HepG2 (cell line): ENCODE measurements around the gene UGT1A3. TPM values are rescaled to one million over a fixed set of nuclear protein-coding genes. Genes with fewer than 3 reads are reported as not detected.

ENCODE experiments used
- ATAC-seq: fragments of 200-7000 bp; cut with Tn5 transposase; 3 replicates; pipeline ENCODE4 v1.9.1; 2020; ENCODE audit warnings: mild to moderate bottlenecking, moderate library complexity
- BruUV-seq: library from RNA; stranded (reverse); fragments of 400-500 nt; replicated peaks from 2 replicates; lab custom pipeline; 2021; lab: Mats Ljungman, UMichigan
- CTCF ChIA-PET: fragments of 300-600 bp; formaldehyde crosslinking; extraction: SDS; loops from one replicate; lab custom pipeline; 2021; ENCODE audit warnings: low total read pairs, inconsistent platforms, low intra/inter-chr PET ratio; lab: Yijun Ruan, JAX
- POLR2A ChIA-PET: fragments of 350-600 bp; sonication (Branson Sonifier 250); formaldehyde crosslinking; loops from one replicate; lab custom pipeline; 2020; ENCODE audit warnings: antibody characterized with exemption, inconsistent platforms; lab: Yijun Ruan, JAX
- DNase-seq: peaks from one replicate; pipeline ENCODE4 v3.0.0-alpha.2; 2015; ENCODE audit warnings: low spot score
- FAIRE-seq: peaks from 3 replicates; lab custom pipeline; 2011; peaks lifted over from hg19 to GRCh38; lab: Jason Lieb, UNC
- H2AFZ ChIP-seq: one replicate; pipeline ENCODE4 v1.6.1; 2011; ENCODE audit warnings: low read length, inconsistent platforms
- H3K27ac ChIP-seq: fragments of 300-600 bp; 3 replicates; pipeline ENCODE4 v1.8.0; 2011; ENCODE audit warnings: mixed run types, mild to moderate bottlenecking, mixed read lengths, low read length, inconsistent platforms; ENCODE audit not compliant: insufficient read depth; ENCODE audit errors: extremely low read length
- H3K27me3 ChIP-seq, 2 experiments: fragments of 200-600 bp in 1 of 2; 2 replicates in 1 of 2; 3 replicates in 1 of 2; pipeline versions ENCODE4 v1.6.0 to v1.8.0; 2011; ENCODE audit warnings: low read length in 2 of 2, mild to moderate bottlenecking in 2 of 2, moderate library complexity in 2 of 2, inconsistent platforms in 1 of 2; ENCODE audit not compliant: insufficient read depth in 2 of 2, control insufficient read depth in 1 of 2
- H3K36me3 ChIP-seq, 2 experiments: fragments of 200-600 bp in 1 of 2; replicated peaks in 1 of 2; 2 replicates in 1 of 2; 3 replicates in 1 of 2; pipeline versions ENCODE4 v1.5.1 to v1.8.0; 2011; ENCODE audit warnings: low read length in 2 of 2, inconsistent platforms in 1 of 2; ENCODE audit not compliant: insufficient read depth in 2 of 2, control insufficient read depth in 1 of 2
- H3K4me1 ChIP-seq: 2 replicates; pipeline ENCODE4 v1.5.1; 2012; ENCODE audit warnings: low read length, inconsistent platforms; ENCODE audit not compliant: insufficient read depth
- H3K4me2 ChIP-seq: 2 replicates; pipeline ENCODE4 v1.6.0; 2011; ENCODE audit warnings: low read depth, low read length, inconsistent platforms
- H3K4me3 ChIP-seq, 3 experiments: fragments of 200-600 bp in 1 of 3; sonication (generic), shearing (Covaris generic) in 1 of 3; replicated peaks in 1 of 3; 2 replicates each; pipeline ENCODE4 v1.5.1; 2011 to 2016; ENCODE audit warnings: low read length in 3 of 3, inconsistent platforms in 2 of 3, low read depth in 2 of 3, mild to moderate bottlenecking in 2 of 3, control low read depth in 1 of 3, mixed read lengths in 1 of 3; ENCODE audit not compliant: insufficient read depth in 1 of 3
- H3K79me2 ChIP-seq: one replicate; pipeline ENCODE4 v1.6.1; 2011; ENCODE audit warnings: low read length, inconsistent platforms; ENCODE audit not compliant: insufficient read depth
- H3K9ac ChIP-seq: 2 replicates; pipeline ENCODE4 v1.6.0; 2011; ENCODE audit warnings: mild to moderate bottlenecking, low read depth, low read length, inconsistent platforms; ENCODE audit not compliant: insufficient read depth
- H3K9me3 ChIP-seq: 2 replicates; pipeline ENCODE4 v1.5.1; 2012; ENCODE audit warnings: mild to moderate bottlenecking, low read length
- H4K20me1 ChIP-seq: 2 replicates; pipeline ENCODE4 v1.6.0; 2011; ENCODE audit warnings: inconsistent platforms, mild to moderate bottlenecking, low read length, moderate library complexity; ENCODE audit not compliant: insufficient read depth
- CC2D1A ChIP-seq: sonication (generic); formaldehyde crosslinking; IDR thresholded peaks from 2 replicates; pipeline ENCODE4 v1.8.1; 2023; ENCODE audit warnings: mild to moderate bottlenecking, missing genetic modification reagents
- EHMT2 ChIP-seq: fragments of 200-600 bp; sonication (generic); IDR thresholded peaks from 2 replicates; pipeline ENCODE4 v1.7.0; 2017; ENCODE audit warnings: antibody characterized with exemption, low read depth, low read length, borderline replicate concordance
- GTF3A ChIP-seq: sonication (generic); formaldehyde crosslinking; conservative IDR thresholded peaks from 2 replicates; pipeline ENCODE4 v1.4.0; 2020; ENCODE audit warnings: mild to moderate bottlenecking, missing genetic modification reagents
- HIC2 ChIP-seq: sonication (generic); formaldehyde crosslinking; IDR thresholded peaks from 2 replicates; pipeline ENCODE4 v1.9.0; 2022; ENCODE audit warnings: low read depth, missing genetic modification reagents
- IRF9 ChIP-seq: sonication (generic); formaldehyde crosslinking; IDR thresholded peaks from 2 replicates; pipeline ENCODE4 v1.8.0; 2022; ENCODE audit warnings: missing genetic modification reagents, mild to moderate bottlenecking, borderline replicate concordance
- MAFG ChIP-seq: sonication (generic); formaldehyde crosslinking; IDR thresholded peaks from 2 replicates; pipeline ENCODE4 v1.5.1; 2020; ENCODE audit warnings: mild to moderate bottlenecking, missing genetic modification reagents
- SRY ChIP-seq: sonication (generic); formaldehyde crosslinking; IDR thresholded peaks from 2 replicates; pipeline ENCODE4 v1.8.0; 2022; ENCODE audit warnings: mild to moderate bottlenecking, missing genetic modification reagents
- YEATS4 ChIP-seq: sonication (generic); formaldehyde crosslinking; IDR thresholded peaks from 2 replicates; pipeline ENCODE4 v1.4.0; 2020; ENCODE audit warnings: missing genetic modification reagents, borderline replicate concordance
- ZNF232 ChIP-seq: sonication (generic); formaldehyde crosslinking; IDR thresholded peaks from 2 replicates; pipeline ENCODE4 v1.4.0; 2020; ENCODE audit warnings: missing genetic modification reagents, borderline replicate concordance
- ZNF468 ChIP-seq: sonication (generic); formaldehyde crosslinking; IDR thresholded peaks from 2 replicates; pipeline ENCODE4 v1.8.0; 2022; ENCODE audit warnings: mild to moderate bottlenecking, moderate library complexity, missing genetic modification reagents
- ZNF713 ChIP-seq: sonication (generic); formaldehyde crosslinking; IDR thresholded peaks from 2 replicates; pipeline ENCODE4 v1.4.0; 2020; ENCODE audit warnings: mild to moderate bottlenecking, missing genetic modification reagents
- WGBS: methylation state at CpG from one replicate; pipeline ENCODE4 v1.1.6; 2017; ENCODE audit warnings: low lambda C conversion rate; 5-methylcytosine and 5-hydroxymethylcytosine counted together
- in situ Hi-C: cut with HindIII; loops from 2 replicates; pipeline ENCODE4 v1.10.0; 2017; ENCODE audit warnings: low pct_unique_long_range_greater_than_20kb; ENCODE audit not compliant: extremely low pct_ligation_motif_present
- intact Hi-C: fragments of 100-400 bp; cut with micrococcal nuclease; formaldehyde crosslinking; loops from one replicate; pipeline ENCODE4 v1.10.0; 2022; ENCODE audit not compliant: unreplicated experiment
- polyA plus RNA-seq, 8 experiments: library from polyadenylated mRNA; depleted of rRNA in 3 of 8; stranded (reverse) in 7 of 8; unstranded in 1 of 8; fragments of >200 nt; fragmentation: Illumina TruSeq in 4 of 8; extraction: Trizol in 4 of 8; gene quantifications; 2 replicates each; pipeline versions ENCODE4 v1.2.1 to v1.2.3, GENCODE V29; 2011 to 2016; ENCODE audit warnings: low read depth in 4 of 8, missing spikeins in 1 of 8, mixed read lengths in 1 of 8; ENCODE audit not compliant: insufficient read depth in 1 of 8
- total RNA-seq, 5 experiments: library from RNA; depleted of rRNA; stranded (reverse); fragments of >200 nt; fragmentation: Illumina TruSeq; extraction: Trizol; gene quantifications; 2 replicates each; pipeline ENCODE4 v1.2.3, GENCODE V29; 2016; ENCODE audit warnings: low read depth in 1 of 5

The UGT1A3 gene
- total and polyA plus RNA-seq, 2 of the 13 experiments (the other 11 are each of a cell fraction or from before 2014, with no cell fraction given): not detected

GRCh38 chr2:233718552-233718951, 10.3 kb upstream of the UGT1A3 start, which contains the start of gene UGT1A4:
Gene UGT1A4, plus strand, starts transcription at chr2:233718736. Its CDS starts 85 bp downstream, at chr2:233718821.
- Histone ChIP-seq H3K79me2 (no peaks in the 10 kb centered on the region), H3K4me1 (no peaks in the 10 kb centered on the region), H3K4me2 (no peak within 1 kb of the TSS), H4K20me1 (no peaks in the 10 kb centered on the region), H3K4me3 (no peak within 1 kb of the TSS), H3K36me3 (no peaks in the 10 kb centered on the region), H2AFZ (no peak within 1 kb of the TSS), H3K9ac (no peak within 1 kb of the TSS), H3K27me3 (peaks cover 2 to 8% of the 10 kb centered on the region in 2 experiments; a peak in 2 of 5 replicates), H3K27ac (no peak within 1 kb of the TSS), H3K9me3 (no peaks in the 10 kb centered on the region)
- ATAC-seq (no peak), DNase-seq (no peak), FAIRE-seq (no peak)
- BruUV-seq: no TSS peak
- 80% methylated on average over 7 of the region's 7 CpGs for WGBS
- no peak for TF ChIP-seq EHMT2
- no peak for TF ChIP-seq SRY
- TF ChIP-seq IRF9: no peak
- TF ChIP-seq MAFG (CRISPR knock-in tag): no peak
- no peak for TF ChIP-seq ZNF468
- no peak for TF ChIP-seq CC2D1A (CRISPR knock-in tag)
- TF ChIP-seq YEATS4: no peak
- no peak for TF ChIP-seq HIC2 (CRISPR knock-in tag)
- no peak for TF ChIP-seq ZNF232 (CRISPR knock-in tag)
- no peak for TF ChIP-seq ZNF713
- TF ChIP-seq GTF3A: no peak
- intact Hi-C loops: no loop called here
- in situ Hi-C loops: no loop called here
- ChIA-PET CTCF (no interaction called here), POLR2A (no interaction called here)
